ENCODE data around the gene CADM3. TPM values are rescaled to one million over a fixed set of nuclear protein-coding genes. Genes with fewer than 3 reads are reported as not detected.
A peak's percentile ranks its signal among the peaks of the same experiment; 100 is the strongest.

The CADM3 gene
- total RNA-seq, 1 donor from 2014 or later, result 0.35 TPM

- H3K27ac Mint-ChIP-seq (ENCODE audit: unreplicated experiment), result no peak overlapping the region
- peaks cover 47% of the 10 kb centered on the region for H3K27me3 Mint-ChIP-seq (ENCODE audit: low read depth)
- no peak for DNase-seq (ENCODE audit: low spot score)
- no peaks in the 10 kb centered on the region for H3K4me1 Mint-ChIP-seq (ENCODE audit: low read depth)
- H3K4me3 Mint-ChIP-seq (ENCODE audit: unreplicated experiment), result no peak overlapping the region
- H3K36me3 Mint-ChIP-seq (ENCODE audit: low read depth), result no peaks in the 10 kb centered on the region
- no peak for TF ChIP-seq CTCF (IDR thresholded peaks at IDR 0.05)
- H3K9me3 Mint-ChIP-seq (ENCODE audit: low read depth), result no peaks in the 10 kb centered on the region
Observed at GRCh38 chr1:159212596-159212995, 41.2 kb downstream of the CADM3 start.

GRCh38 chr1:159214149-159214760, 42.8 kb downstream of the CADM3 start:
- Mint-ChIP-seq H3K4me3 (ENCODE audit: unreplicated experiment) (no peak overlapping the region), H3K9me3 (ENCODE audit: low read depth) (no peaks in the 10 kb centered on the region), H3K27ac (ENCODE audit: unreplicated experiment) (no peak overlapping the region), H3K4me1 (ENCODE audit: low read depth) (no peaks in the 10 kb centered on the region), H3K27me3 (ENCODE audit: low read depth) (peaks cover 39% of the 10 kb centered on the region), H3K36me3 (ENCODE audit: low read depth) (no peaks in the 10 kb centered on the region)
- peak; percentile 89 for TF ChIP-seq CTCF (IDR thresholded peaks at IDR 0.05)
- DNase-seq (ENCODE audit: low spot score), result no peak

GRCh38 chr1:159218649-159219636, 47.5 kb downstream of the CADM3 start:
- Mint-ChIP-seq H3K4me3 (ENCODE audit: unreplicated experiment) (no peak overlapping the region), H3K27me3 (ENCODE audit: low read depth) (peaks cover 22% of the 10 kb centered on the region), H3K27ac (ENCODE audit: unreplicated experiment) (no peak overlapping the region), H3K4me1 (ENCODE audit: low read depth) (no peaks in the 10 kb centered on the region), H3K9me3 (ENCODE audit: low read depth) (no peaks in the 10 kb centered on the region), H3K36me3 (ENCODE audit: low read depth) (no peaks in the 10 kb centered on the region)
- TF ChIP-seq CTCF (IDR thresholded peaks at IDR 0.05), result no peak
- DNase-seq (ENCODE audit: low spot score), result no peak

GRCh38 chr1:159222075-159222865, 50.9 kb downstream of the CADM3 start:
- no peak overlapping the region for H3K27ac Mint-ChIP-seq (ENCODE audit: unreplicated experiment)
- no peaks in the 10 kb centered on the region for H3K4me1 Mint-ChIP-seq (ENCODE audit: low read depth)
- H3K27me3 Mint-ChIP-seq (ENCODE audit: low read depth), result peaks cover 16% of the 10 kb centered on the region
- no peak for TF ChIP-seq CTCF (IDR thresholded peaks at IDR 0.05)
- H3K4me3 Mint-ChIP-seq (ENCODE audit: unreplicated experiment), result no peak overlapping the region
- no peak for DNase-seq (ENCODE audit: low spot score)
- no peaks in the 10 kb centered on the region for H3K9me3 Mint-ChIP-seq (ENCODE audit: low read depth)
- no peaks in the 10 kb centered on the region for H3K36me3 Mint-ChIP-seq (ENCODE audit: low read depth)

GRCh38 chr1:159223004-159223403, 51.6 kb downstream of the CADM3 start:
- Mint-ChIP-seq H3K36me3 (ENCODE audit: low read depth) (no peaks in the 10 kb centered on the region), H3K4me3 (ENCODE audit: unreplicated experiment) (no peak overlapping the region), H3K27me3 (ENCODE audit: low read depth) (peaks cover 13% of the 10 kb centered on the region)

More at GRCh38 chr1:159223004-159223403, 51.6 kb downstream of the CADM3 start:
- Mint-ChIP-seq H3K4me1 (ENCODE audit: low read depth) (no peaks in the 10 kb centered on the region), H3K9me3 (ENCODE audit: low read depth) (no peaks in the 10 kb centered on the region), H3K27ac (ENCODE audit: unreplicated experiment) (no peak overlapping the region)
- DNase-seq (ENCODE audit: low spot score), result no peak
- TF ChIP-seq CTCF (IDR thresholded peaks at IDR 0.05), result no peak

Measured in chondrocyte (in vitro differentiated cells).